Mesodermal cell (in vitro differentiated cells): ENCODE measurements around the gene SMIM32.

Experiments
- H3K27ac ChIP-seq: 2 replicates; pipeline ENCODE4 v1.7.0; 2013; ENCODE audit warnings: mild to moderate bottlenecking, low read depth, low read length, moderate library complexity; ENCODE audit not compliant: severe bottlenecking
- H3K36me3 ChIP-seq: 2 replicates; pipeline ENCODE4 v1.7.1; 2013; ENCODE audit warnings: mild to moderate bottlenecking, low read length, moderate library complexity; ENCODE audit not compliant: control insufficient read depth, insufficient read depth
- H3K4me1 ChIP-seq: one replicate; pipeline ENCODE4 v1.7.1; 2013; ENCODE audit warnings: mild to moderate bottlenecking, low read length; ENCODE audit not compliant: insufficient read depth, control insufficient read depth, poor library complexity, severe bottlenecking
- H3K4me3 ChIP-seq: 2 replicates; pipeline ENCODE4 v1.7.0; 2013; ENCODE audit warnings: low read length, control low read depth, mild to moderate bottlenecking; ENCODE audit not compliant: insufficient read depth, poor library complexity, severe bottlenecking; ENCODE audit errors: extremely low read depth
- H3K9me3 ChIP-seq: 2 replicates; pipeline ENCODE4 v1.7.1; 2013; ENCODE audit warnings: mild to moderate bottlenecking, low read length, moderate library complexity; ENCODE audit not compliant: control insufficient read depth
- WGBS, 2 experiments: methylation state at CpG; one replicate each; pipeline ENCODE4 v1.1.5; 2013; ENCODE audit warnings: missing lambda C conversion rate in 2 of 2; ENCODE audit not compliant: insufficient coverage in 2 of 2; 5-methylcytosine and 5-hydroxymethylcytosine counted together

The SMIM32 gene

DNA sequence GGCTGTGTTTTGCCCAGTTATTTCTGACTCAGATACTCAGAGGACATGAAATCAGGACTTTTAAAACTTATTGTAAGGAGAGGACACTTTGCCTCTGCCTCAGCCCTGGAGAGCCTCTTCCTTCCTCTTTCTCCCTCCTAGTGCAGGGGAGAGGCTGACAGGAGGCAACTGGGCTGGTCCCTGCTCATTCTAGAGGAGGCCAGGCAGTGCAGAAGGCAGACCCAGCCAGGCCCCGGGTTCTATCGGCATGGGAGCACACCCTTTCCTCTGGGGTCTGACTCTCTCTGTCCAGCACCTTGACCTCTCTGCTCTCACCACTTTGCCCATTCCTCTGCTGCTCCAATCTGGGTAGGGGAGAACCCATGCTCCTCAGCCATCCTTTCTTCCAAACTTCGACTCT is 16.0 kb upstream of the SMIM32 start:
- no peaks in the 10 kb centered on the region for H3K4me1 ChIP-seq
- H3K36me3 ChIP-seq, result no peaks in the 10 kb centered on the region
- 58 to 90% methylated on average over 2 to 3 of the region's 3 CpGs for WGBS, 2 experiments
- H3K4me3 ChIP-seq, result no peak overlapping the region
- no peak overlapping the region for H3K27ac ChIP-seq
- peaks cover 7% of the 10 kb centered on the region for H3K9me3 ChIP-seq

DNA sequence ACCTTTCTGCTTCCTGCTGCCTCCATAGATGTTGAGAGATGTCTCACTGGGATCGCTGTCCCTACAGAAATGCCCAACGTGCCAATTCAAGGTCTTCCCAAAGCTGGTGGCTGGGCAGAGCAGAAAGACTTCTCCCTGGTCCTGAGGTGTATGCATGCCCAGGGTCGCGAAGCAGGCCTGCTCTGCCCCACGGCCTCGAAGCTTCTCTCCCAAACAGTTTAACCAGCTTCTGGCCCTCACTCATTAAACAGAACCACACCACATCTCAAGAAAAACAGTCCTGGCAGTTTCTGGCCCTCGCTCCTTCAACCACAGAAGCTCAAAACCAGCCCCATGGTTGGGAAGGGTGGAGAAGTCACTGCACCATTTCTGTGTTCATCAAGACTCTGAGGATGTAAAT is 14.7 kb upstream of the SMIM32 start:
- Histone ChIP-seq H3K36me3 (no peaks in the 10 kb centered on the region), H3K4me3 (no peak overlapping the region), H3K9me3 (peaks cover 7% of the 10 kb centered on the region), H3K4me1 (no peaks in the 10 kb centered on the region), H3K27ac (no peak overlapping the region)
- 88 to 94% methylated on average over 2 to 4 of the region's 7 CpGs for WGBS, 2 experiments

DNA sequence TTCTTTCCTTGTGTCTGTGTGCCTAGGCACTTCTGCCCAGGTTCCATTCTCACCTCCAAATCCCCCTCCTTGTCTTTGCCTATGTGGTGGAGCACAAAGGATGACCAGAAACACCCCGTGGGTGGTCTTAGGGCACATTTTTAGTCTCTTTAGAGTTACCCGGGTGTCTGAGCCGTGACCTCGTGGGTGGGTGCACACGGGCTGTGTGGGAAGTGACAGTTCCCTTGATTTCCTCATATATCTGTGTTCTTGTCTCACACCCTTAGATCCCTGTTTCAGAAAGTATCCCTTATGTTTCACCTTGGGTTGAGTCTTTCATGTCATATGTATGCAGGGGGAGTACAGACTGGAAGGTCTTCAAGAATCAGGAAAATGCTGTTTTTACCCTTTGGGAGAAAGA is 13.4 kb upstream of the SMIM32 start:
- Histone ChIP-seq H3K36me3 (no peaks in the 10 kb centered on the region), H3K27ac (no peak overlapping the region), H3K4me1 (no peaks in the 10 kb centered on the region), H3K9me3 (peaks cover 7% of the 10 kb centered on the region), H3K4me3 (no peak overlapping the region)
- 83% methylated on average over 5 of the region's 5 CpGs; no CpG with 5 or more reads in 1 of the 2 experiments for WGBS, 2 experiments

DNA sequence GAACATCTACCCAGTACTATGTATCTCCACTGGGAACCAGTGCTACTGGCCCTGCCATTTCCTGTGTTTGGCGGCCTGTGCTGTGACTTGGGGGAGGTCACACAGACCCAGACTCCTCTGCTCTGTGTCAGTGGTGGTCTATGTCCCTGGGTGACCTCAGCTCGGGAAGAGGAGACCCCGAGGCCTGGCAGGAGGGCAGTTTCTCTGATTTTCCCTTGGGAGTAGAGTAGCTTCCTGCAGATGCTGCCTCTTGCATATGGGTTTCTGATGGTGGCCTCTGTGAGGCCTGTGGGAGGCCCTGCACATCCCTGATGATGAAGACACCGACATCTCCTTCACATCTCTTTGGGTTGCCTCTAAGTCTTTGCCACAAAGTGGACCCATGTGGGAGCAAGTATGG is 13.0 kb upstream of the SMIM32 start:
- H3K4me3 ChIP-seq, result no peak overlapping the region
- H3K27ac ChIP-seq, result no peak overlapping the region
- H3K36me3 ChIP-seq, result no peaks in the 10 kb centered on the region
- peaks cover 7% of the 10 kb centered on the region for H3K9me3 ChIP-seq
- H3K4me1 ChIP-seq, result no peaks in the 10 kb centered on the region
- 90 to 93% methylated on average over 2 to 3 of the region's 4 CpGs for WGBS, 2 experiments

GRCh38 chr5:136205061-136205702 is 12.2 kb upstream of the SMIM32 start:
- H3K9me3 ChIP-seq, result peaks cover 7% of the 10 kb centered on the region
- H3K4me1 ChIP-seq, result no peaks in the 10 kb centered on the region
- WGBS, 2 experiments, result 96 to 98% methylated on average over 7 to 8 of the region's 8 CpGs
- H3K4me3 ChIP-seq, result no peak overlapping the region
- H3K36me3 ChIP-seq, result no peaks in the 10 kb centered on the region
- no peak overlapping the region for H3K27ac ChIP-seq

- Histone ChIP-seq H3K4me3 (no peak overlapping the region), H3K9me3 (peaks cover 7% of the 10 kb centered on the region), H3K4me1 (no peaks in the 10 kb centered on the region), H3K27ac (no peak overlapping the region), H3K36me3 (no peaks in the 10 kb centered on the region)
- WGBS, 2 experiments, result 91 to 100% methylated on average over 2 to 4 of the region's 6 CpGs
These were observed 10.5 kb upstream of the SMIM32 start for GRCh38 chr5:136203303-136203922.

DNA sequence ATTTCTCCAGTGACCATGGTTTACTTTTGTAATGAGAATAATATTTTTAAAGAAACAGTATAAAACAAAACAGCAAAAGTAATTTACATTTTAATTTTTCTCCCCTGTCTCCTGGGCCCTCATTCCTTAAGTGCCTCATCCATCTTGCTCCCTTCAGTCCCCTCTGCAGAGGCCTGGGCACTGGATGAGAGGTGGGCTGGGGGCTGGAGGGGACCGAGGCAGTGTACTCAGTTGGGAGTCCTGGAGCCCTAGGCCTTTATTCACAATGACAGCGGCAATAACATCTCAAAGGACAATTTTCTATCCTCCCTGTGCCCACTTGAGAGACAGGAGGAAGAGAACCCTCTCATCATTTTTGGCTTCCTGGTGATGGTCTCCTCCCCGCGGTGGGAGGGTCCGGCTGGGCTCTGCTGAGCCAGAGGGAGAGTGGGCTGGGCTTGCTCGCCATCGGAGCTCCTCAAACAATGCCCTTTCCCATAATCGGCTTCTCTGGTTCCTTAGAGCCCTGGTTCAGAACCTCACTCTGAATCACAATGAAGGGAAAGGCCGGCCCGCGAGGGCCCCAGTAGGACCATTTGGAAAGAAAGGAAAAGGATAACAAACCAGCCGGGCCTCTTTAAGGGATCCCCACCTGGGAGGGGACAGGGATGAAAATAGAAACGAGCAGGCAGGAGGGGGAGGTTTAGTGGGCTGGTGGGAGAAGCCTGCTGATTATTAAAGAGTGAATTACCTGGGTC is 9.7 kb upstream of the SMIM32 start:
- Histone ChIP-seq H3K4me3 (no peak overlapping the region), H3K27ac (no peak overlapping the region), H3K36me3 (no peaks in the 10 kb centered on the region), H3K9me3 (peaks cover 7% of the 10 kb centered on the region), H3K4me1 (no peaks in the 10 kb centered on the region)
- 6 to 7% methylated on average over 2 to 9 of the region's 13 CpGs for WGBS, 2 experiments

- WGBS, 2 experiments, result 68 to 73% methylated on average over 4 of the region's 4 CpGs
- Histone ChIP-seq H3K4me3 (no peak overlapping the region), H3K36me3 (no peaks in the 10 kb centered on the region), H3K9me3 (peaks cover 7% of the 10 kb centered on the region), H3K27ac (no peak overlapping the region), H3K4me1 (no peaks in the 10 kb centered on the region)
These were observed 8.9 kb upstream of the SMIM32 start for GRCh38 chr5:136201870-136202269.

GRCh38 chr5:136200761-136201160 is 7.8 kb upstream of the SMIM32 start:
- no peaks in the 10 kb centered on the region for H3K4me1 ChIP-seq
- no peak overlapping the region for H3K4me3 ChIP-seq
- H3K9me3 ChIP-seq, result peaks cover 7% of the 10 kb centered on the region
- no peaks in the 10 kb centered on the region for H3K36me3 ChIP-seq
- WGBS, 2 experiments, result 83 to 90% methylated on average over 2 of the region's 3 CpGs
- no peak overlapping the region for H3K27ac ChIP-seq

DNA sequence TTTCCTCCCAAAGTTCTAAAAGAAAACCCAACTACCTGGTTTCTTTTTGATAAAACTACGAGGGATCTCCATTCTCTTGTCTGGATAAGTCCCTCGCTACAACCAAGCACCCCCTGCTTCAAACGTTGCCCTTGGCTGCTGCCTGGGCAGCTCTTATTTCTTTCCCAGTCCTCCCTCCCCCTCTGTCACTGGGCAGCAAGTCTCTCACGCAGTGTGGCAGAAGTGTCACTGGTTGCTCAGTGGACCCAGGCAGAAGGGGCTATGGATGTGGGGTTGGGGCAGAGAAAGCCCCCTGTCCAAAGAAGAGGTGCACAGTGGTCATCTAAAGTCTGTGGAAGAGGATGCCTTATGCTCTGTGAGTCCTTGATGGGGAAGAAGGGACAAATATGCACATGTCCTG is 7.2 kb upstream of the SMIM32 start:
- Histone ChIP-seq H3K4me3 (no peak overlapping the region), H3K4me1 (no peaks in the 10 kb centered on the region), H3K27ac (no peak overlapping the region), H3K36me3 (no peaks in the 10 kb centered on the region), H3K9me3 (peaks cover 1% of the 10 kb centered on the region)
- WGBS, 2 experiments, result 79 to 100% methylated on average over 2 to 4 of the region's 4 CpGs

GRCh38 chr5:136199408-136199807 is 6.4 kb upstream of the SMIM32 start:
- Histone ChIP-seq H3K9me3 (no peaks in the 10 kb centered on the region), H3K4me1 (no peaks in the 10 kb centered on the region), H3K4me3 (no peak overlapping the region), H3K36me3 (no peaks in the 10 kb centered on the region), H3K27ac (no peak overlapping the region)
- 92 to 93% methylated on average over 6 to 7 of the region's 7 CpGs for WGBS, 2 experiments
